Osteocyte (in vitro differentiated cells): ENCODE measurements around the gene DOCK3. TPM values are rescaled to one million over a fixed set of nuclear protein-coding genes. Genes with fewer than 3 reads are reported as not detected.

Source experiments
- DNase-seq: peaks from one replicate; pipeline ENCODE4 v3.0.0; 2021; ENCODE audit warnings: mixed read lengths; ENCODE audit not compliant: unreplicated experiment; ENCODE audit errors: extremely low spot score
- H3K27ac Mint-ChIP-seq: one replicate; pipeline ENCODE4 v1.8.0; 2021; ENCODE audit warnings: mild to moderate bottlenecking, mixed read lengths; ENCODE audit not compliant: unreplicated experiment
- H3K27me3 Mint-ChIP-seq: one replicate; pipeline ENCODE4 v1.8.0; 2021; ENCODE audit warnings: mixed read lengths; ENCODE audit not compliant: unreplicated experiment
- H3K36me3 Mint-ChIP-seq: one replicate; pipeline ENCODE4 v1.8.0; 2021; ENCODE audit warnings: mixed read lengths; ENCODE audit not compliant: unreplicated experiment
- H3K4me1 Mint-ChIP-seq: one replicate; pipeline ENCODE4 v1.8.0; 2021; ENCODE audit warnings: mixed read lengths; ENCODE audit not compliant: unreplicated experiment
- H3K4me3 Mint-ChIP-seq: one replicate; pipeline ENCODE4 v1.8.0; 2021; ENCODE audit warnings: mild to moderate bottlenecking, moderate library complexity, mixed read lengths; ENCODE audit not compliant: unreplicated experiment
- H3K9me3 Mint-ChIP-seq: one replicate; pipeline ENCODE4 v1.8.0; 2021; ENCODE audit warnings: mixed read lengths; ENCODE audit not compliant: unreplicated experiment
- total RNA-seq: library from RNA; stranded (reverse); gene quantifications from 2 replicates; pipeline ENCODE4 v1.2.1, GENCODE V29; 2021
- TF ChIP-seq, protein P1 (sequence below): fragments of 200-600 bp; sonication (generic); IDR thresholded peaks from 2 replicates; pipeline ENCODE4 v1.5.0; 2021; ENCODE audit warnings: antibody characterized with exemption, mild to moderate bottlenecking, moderate library complexity

The DOCK3 gene
- total RNA-seq, 1 donor from 2014 or later, result 0.24 TPM

DNA sequence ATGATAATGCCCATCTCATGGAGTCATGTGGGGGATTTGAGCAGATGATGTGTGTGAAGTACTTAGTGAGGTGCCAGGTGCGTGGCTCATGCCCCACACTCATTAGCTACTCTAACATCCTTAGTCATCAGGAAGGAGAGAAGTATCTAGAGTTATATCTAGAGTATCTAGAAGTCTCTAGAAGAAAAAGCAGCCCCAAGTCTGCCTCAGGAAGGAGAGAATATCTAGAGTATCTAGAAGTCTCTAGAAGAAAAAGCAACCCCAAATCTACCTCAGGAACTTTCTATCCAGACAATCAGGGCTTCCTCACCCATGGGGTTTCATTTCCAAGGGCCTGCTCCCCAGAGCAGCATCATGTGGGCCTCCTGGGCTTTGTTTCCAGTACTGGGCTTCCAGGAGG, 24.7 kb upstream of the DOCK3 start:
- H3K4me3 Mint-ChIP-seq, result no peak overlapping the region
- no peak overlapping the region for H3K27ac Mint-ChIP-seq
- peaks cover 4% of the 10 kb centered on the region for H3K4me1 Mint-ChIP-seq
- H3K9me3 Mint-ChIP-seq, result no peaks in the 10 kb centered on the region
- H3K27me3 Mint-ChIP-seq, result no peaks in the 10 kb centered on the region
- no peak for DNase-seq
- no peaks in the 10 kb centered on the region for H3K36me3 Mint-ChIP-seq
- TF ChIP-seq, protein P1, sequence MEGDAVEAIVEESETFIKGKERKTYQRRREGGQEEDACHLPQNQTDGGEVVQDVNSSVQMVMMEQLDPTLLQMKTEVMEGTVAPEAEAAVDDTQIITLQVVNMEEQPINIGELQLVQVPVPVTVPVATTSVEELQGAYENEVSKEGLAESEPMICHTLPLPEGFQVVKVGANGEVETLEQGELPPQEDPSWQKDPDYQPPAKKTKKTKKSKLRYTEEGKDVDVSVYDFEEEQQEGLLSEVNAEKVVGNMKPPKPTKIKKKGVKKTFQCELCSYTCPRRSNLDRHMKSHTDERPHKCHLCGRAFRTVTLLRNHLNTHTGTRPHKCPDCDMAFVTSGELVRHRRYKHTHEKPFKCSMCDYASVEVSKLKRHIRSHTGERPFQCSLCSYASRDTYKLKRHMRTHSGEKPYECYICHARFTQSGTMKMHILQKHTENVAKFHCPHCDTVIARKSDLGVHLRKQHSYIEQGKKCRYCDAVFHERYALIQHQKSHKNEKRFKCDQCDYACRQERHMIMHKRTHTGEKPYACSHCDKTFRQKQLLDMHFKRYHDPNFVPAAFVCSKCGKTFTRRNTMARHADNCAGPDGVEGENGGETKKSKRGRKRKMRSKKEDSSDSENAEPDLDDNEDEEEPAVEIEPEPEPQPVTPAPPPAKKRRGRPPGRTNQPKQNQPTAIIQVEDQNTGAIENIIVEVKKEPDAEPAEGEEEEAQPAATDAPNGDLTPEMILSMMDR, result no peak

DNA sequence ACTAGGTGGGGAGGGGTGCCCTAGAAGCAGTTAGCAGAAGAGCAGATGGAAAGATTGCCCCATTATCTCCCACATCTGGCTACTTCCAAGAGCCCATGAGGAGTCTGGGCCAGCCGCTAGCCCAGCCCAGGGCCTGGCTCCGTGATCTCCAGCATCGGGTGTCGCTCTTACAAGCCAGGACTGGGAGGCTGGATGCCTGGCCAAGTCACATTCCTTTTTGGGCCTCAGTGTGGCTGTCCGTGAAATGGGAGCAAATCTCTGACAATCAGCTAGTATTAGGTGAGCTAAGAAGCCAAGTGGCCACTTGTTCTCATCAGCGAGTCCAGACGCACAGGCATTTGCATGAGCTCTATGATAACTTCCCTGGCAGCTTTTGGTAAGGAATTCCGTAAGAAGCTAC, 23.3 kb upstream of the DOCK3 start:
- Mint-ChIP-seq H3K36me3 (no peaks in the 10 kb centered on the region), H3K27me3 (no peaks in the 10 kb centered on the region), H3K4me3 (no peak overlapping the region)

DNA sequence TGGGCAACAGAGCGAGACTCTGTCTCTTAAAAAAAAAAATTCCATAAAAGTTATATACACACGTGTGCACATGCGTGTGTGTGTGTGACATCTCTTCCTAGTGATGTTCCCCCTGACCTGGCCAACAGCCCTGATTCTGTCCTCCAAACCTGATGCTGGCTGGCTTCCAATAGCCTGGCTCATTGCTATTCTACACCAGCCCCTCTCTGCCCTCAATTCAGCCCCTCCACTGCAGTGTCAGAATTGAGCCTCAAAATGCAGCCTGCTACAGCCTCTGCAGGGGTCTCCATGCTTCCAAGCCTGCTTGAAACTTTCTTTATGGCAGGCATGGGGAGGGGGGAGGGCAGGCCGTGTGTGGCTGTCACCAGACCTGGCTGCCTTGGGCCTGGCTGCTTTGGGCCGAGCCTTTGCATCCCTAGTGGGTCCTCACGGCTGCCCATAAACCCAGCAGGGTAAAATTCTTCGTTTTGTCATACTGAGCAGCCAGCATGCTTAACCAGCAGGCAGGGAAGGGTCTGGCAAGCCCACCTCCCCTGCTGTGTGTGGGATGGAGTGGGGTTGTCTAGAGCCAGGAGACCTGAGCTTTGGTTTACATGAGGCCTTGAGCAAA, 22.7 kb upstream of the DOCK3 start:
- TF ChIP-seq, protein P1, result no peak
- H3K9me3 Mint-ChIP-seq, result no peaks in the 10 kb centered on the region
- peaks cover 4% of the 10 kb centered on the region for H3K4me1 Mint-ChIP-seq
- H3K27me3 Mint-ChIP-seq, result no peaks in the 10 kb centered on the region
- no peaks in the 10 kb centered on the region for H3K36me3 Mint-ChIP-seq
- H3K27ac Mint-ChIP-seq, result no peak overlapping the region
- DNase-seq, result no peak
- no peak overlapping the region for H3K4me3 Mint-ChIP-seq

More for the DNA sequence above, 23.3 kb upstream of the DOCK3 start:
- H3K27ac Mint-ChIP-seq, result no peak overlapping the region
- H3K4me1 Mint-ChIP-seq, result peaks cover 4% of the 10 kb centered on the region
- TF ChIP-seq, protein P1, result no peak
- no peaks in the 10 kb centered on the region for H3K9me3 Mint-ChIP-seq
- no peak for DNase-seq

DNA sequence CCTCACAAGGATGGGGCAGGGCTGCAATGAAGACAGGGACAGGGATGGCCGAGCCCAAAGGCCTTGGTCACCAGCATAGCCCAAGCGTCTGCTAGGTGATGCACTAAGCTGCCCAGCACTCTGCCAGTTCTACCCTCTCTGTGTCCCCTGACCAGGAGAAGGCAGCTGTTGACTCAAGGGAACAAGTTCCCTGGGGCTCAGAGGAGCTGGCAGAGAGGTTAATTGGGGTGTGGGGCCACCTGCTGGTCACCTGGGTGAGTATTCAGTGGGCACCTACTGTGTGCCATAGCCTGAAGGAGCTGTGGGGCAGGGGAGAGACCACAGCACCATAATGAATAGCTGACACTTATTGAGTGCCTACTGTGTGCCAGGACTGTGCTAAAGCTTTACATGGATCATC, 22.0 kb upstream of the DOCK3 start:
- Mint-ChIP-seq H3K27ac (no peak overlapping the region), H3K27me3 (no peaks in the 10 kb centered on the region), H3K4me3 (no peak overlapping the region), H3K4me1 (peaks cover 4% of the 10 kb centered on the region), H3K9me3 (no peaks in the 10 kb centered on the region), H3K36me3 (no peaks in the 10 kb centered on the region)
- no peak for DNase-seq
- TF ChIP-seq, protein P1, result peak; percentile 37

DNA sequence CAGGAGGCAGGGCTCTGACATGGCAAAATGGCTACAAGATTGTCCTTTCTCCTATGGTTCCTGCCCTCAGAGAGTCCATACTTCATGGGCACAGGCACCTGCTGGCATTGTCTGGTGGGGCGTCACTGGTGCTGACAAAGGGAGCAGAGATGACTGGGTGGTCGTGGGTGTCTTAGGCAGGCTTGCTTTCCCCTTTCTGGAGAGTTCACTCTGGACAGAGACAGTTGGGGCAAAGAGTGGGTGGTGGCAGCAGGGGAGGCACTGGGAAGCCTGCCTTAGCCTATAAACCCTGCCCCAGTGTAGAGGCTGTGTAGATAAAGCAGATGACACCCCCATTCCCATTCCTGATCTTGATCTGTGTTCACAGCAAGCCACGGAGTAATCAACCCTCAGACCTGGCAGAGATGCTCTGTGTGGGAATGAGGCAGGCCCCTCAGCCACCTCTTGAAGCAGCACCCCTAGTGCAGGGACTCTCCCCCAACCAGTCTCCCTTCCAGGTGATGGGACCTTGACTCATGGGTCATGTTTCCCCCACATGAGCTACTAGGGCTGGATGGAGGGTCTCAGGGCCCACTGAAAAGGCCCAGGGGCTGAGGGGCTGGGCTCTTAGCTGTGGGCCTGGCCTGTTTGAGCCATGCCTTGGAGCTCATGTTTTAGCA, 20.7 kb upstream of the DOCK3 start:
- Mint-ChIP-seq H3K27ac (no peak overlapping the region), H3K27me3 (no peaks in the 10 kb centered on the region), H3K9me3 (no peaks in the 10 kb centered on the region), H3K4me3 (no peak overlapping the region), H3K36me3 (no peaks in the 10 kb centered on the region), H3K4me1 (peaks cover 4% of the 10 kb centered on the region)
- TF ChIP-seq, protein P1, result no peak
- DNase-seq, result no peak
